Measurements from ENCODE around the gene NDUFA6.
A peak's percentile ranks its signal among the peaks of the same experiment; 100 is the strongest.
"Not testable (repeated sequence)": the region's sequence is repeated elsewhere in the genome, so short reads cannot be mapped to it uniquely, and the experiment has no call there.

The NDUFA6 gene

GRCh38 chr22:42090596-42091454 is at the start of gene NDUFA6:
TSS of gene NDUFA6 (minus strand) at chr22:42090772. CDS start at chr22:42090744, 28 bp downstream.
- peak; percentile 81 to 98 (median 97) for DNase-seq (ENCODE audit: low read depth in 3 of 3)

- not testable (repeated sequence) for DNase-seq (ENCODE audit: low read depth in 3 of 3)
These were observed 49.6 kb upstream of the NDUFA6 start for GRCh38 chr22:42140153-42140552.

- DNase-seq (ENCODE audit: low read depth in 3 of 3) = not testable (repeated sequence)
These were observed 48.9 kb upstream of the NDUFA6 start for GRCh38 chr22:42139508-42139907.

DNA sequence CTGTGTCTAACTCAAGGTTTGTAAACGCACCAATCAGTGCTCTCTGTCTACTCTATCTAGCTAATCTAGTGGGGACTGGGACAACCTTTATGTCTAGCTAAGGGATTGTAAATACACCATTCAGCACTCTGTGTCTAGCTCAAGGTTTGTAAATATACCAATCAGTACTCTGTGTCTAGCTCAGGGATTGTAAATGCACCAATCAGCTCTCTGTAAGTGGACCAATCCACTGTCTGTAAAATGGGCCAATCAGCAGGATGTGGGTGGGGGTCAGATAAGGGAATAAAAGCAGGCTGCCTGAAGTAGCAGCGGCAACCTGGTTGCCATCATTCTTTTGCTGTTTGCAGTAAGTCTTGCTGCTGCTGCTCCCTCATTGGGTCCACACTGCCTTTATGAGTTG is 48.4 kb upstream of the NDUFA6 start:
- no peak for DNase-seq (ENCODE audit: low read depth in 3 of 3)

GRCh38 chr22:42138122-42138770 is 47.7 kb upstream of the NDUFA6 start:
- no peak for DNase-seq (ENCODE audit: low read depth in 3 of 3)

GRCh38 chr22:42135688-42136087 is 45.1 kb upstream of the NDUFA6 start:
- not testable (repeated sequence) for DNase-seq (ENCODE audit: low read depth in 3 of 3)

DNA sequence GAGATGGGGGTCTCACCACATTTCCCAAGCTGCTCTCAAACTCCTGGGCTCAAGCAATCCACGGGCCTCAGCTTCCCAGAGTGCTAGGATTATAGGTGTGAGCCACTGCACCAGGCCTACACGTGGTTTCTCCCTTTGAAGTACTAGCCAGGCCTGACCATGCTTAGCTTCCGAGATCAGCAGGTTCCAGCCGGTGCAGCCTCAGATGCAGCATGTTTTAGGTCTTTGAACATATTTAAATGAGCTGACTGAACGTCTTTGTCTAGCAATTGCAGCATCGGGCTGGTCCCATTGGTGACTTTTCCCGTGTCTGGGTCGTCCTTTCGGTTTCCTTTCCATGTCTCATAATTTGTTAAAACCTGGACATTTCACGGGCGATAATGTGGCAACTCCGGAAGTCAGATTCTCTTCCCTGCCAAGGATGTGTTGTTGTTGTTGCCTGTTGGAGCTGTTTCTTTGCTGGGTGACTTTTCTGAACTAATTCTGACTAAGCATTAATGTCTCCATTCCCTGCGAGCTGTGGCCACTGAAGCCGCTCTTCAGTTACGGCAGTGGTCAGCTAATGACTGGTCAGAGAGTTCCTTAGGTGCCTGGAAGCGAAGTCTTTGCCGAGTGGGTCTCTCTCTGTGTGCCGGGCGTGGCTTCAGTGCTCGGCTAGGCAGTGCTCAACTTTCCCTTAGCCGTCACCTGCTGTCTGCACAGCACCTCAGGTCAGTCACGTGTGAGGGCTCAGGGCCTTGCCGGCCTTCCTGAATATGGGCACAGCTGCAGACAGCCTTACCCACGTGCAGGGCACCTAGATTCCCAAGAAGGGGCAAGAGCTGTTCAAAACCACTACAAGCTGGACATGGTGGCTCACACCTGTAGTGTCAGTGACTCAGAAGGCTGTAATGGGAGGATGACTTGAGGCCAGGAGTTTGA is 43.8 kb upstream of the NDUFA6 start:
- DNase-seq (ENCODE audit: low read depth in 3 of 3) = no peak

GRCh38 chr22:42132457-42132856 is 41.9 kb upstream of the NDUFA6 start:
- DNase-seq (ENCODE audit: low read depth in 3 of 3) = no peak

DNA sequence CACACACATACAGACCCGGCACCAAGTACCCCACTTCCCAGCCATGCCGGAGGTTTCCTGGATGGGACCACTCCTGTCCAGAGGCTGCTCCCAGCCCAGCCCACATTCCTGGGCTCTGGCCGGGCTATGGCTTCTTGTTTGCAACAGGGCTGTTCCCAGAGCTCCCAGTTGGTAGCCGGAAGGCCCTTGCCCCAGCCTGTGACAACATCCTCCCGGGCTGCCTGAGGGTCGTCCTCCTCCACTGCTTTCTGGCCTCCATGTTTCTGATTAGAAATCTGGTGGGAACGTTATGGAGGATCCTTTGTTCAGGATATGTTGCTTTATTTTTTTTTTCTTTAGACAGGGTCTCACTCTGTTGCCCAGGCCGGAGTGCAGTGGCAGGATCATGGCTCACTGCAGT is 41.0 kb upstream of the NDUFA6 start:
- no peak for DNase-seq (ENCODE audit: low read depth in 3 of 3)

DNA sequence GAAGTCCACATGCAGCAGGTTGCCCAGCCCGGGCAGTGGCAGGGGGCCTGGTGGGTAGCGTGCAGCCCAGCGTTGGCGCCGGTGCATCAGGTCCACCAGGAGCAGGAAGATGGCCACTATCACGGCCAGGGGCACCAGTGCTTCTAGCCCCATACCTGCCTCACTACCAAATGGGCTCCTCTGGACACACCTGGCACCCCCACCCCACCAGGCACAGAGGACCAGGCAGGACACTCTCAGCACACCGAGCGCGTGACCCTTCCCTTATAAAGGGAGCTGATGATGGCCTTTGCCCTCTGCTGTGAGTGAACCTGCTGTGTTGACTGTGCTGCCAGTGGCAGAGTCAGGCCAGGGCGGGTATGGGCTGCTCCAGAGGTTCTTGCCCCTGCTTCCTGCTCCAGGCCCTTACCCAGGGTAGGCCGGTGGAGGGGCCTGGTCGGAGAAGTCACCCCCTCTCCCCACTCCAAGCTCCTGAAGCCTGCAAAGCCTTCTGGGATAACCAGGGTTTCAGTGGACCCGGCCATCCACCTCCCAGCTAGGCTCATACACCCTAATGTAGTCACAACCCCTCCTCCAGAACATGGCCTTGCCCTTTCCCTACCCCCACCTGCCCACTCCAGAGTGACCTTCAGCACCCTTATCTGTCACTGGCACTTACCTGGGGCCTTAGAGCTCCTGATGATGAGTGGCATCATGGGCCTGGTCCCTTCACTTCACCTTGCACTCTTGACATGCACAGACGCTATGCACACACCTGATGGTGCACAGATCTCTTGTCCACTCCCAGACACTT is 40.3 kb upstream of the NDUFA6 start, which contains the start of gene CYP2D6:
Gene CYP2D6, minus strand, starts transcription at position 172 of the 793 bp plus-strand sequence. Its CDS starts 19 bp downstream, at position 153.
- not testable (repeated sequence) for DNase-seq (ENCODE audit: low read depth in 3 of 3)

- DNase-seq (ENCODE audit: low read depth in 3 of 3) = not testable (repeated sequence)
These were observed 39.6 kb upstream of the NDUFA6 start for GRCh38 chr22:42130182-42130581.

- not testable (repeated sequence) for DNase-seq (ENCODE audit: low read depth in 3 of 3)
These were observed 38.5 kb upstream of the NDUFA6 start for GRCh38 chr22:42128776-42129694.

- not testable (repeated sequence) for DNase-seq (ENCODE audit: low read depth in 3 of 3)
These were observed 37.4 kb upstream of the NDUFA6 start for GRCh38 chr22:42128007-42128406.

- no peak for DNase-seq (ENCODE audit: low read depth in 3 of 3)
These were observed 37.0 kb upstream of the NDUFA6 start for GRCh38 chr22:42127606-42128005.

DNA sequence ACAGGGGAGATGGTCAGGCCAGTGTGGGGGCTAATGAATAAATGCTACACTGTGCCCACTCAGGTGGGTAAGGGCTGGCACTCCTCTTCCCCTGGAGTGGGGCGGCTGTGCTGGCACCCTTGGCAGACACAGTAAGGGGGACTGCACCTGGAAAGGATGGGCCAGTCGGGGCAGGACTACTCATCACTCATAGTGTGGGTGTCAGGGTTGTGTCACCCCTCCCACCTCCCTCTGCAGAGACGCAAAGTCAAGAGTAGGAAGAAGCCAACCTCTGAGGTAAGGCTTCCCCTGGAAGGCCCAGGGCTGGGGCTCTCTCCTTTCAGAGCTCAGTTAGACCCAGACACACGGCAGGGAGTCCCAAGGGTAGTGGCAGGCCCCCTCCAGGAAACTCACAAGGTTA is 33.0 kb upstream of the NDUFA6 start:
- DNase-seq (ENCODE audit: low read depth in 3 of 3) = not testable (repeated sequence)

DNA sequence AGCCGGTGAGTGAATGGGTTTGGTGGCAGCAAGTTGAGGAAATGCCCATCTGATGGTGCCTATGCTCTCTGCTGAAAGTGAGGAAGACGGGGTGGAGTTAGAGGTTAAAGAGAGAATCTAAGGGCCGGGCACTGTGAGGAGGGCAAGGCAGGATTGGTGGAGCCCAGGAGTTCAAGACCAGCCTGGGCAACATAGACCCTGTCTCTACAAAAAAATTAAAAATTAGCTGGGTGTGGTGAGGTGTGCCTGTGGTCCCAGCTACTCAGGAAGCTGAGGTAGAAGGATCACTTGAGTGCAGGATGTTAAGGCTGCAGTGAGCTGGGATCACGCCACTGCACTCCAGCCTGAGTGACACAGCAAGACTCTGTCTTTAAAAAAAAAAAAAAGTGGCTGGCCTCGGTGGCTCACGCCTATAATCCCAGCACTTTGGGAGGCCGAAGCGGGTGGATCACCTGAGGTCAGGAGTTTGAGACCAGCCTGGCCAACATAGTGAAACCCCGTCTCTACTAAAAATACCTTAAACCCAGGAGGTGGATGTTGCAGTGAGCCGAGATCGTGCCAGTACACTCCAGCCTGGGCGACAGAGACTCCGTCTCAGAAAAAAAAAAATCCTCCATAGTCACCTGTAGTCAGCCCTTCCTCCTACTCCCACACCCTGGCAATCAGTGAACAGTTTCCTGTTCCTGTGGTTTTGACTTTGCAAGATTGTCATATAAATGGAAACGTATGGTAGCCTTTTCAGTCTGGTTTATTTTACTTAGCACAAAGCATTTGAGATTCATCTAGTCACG is 29.9 kb upstream of the NDUFA6 start:
- peak in 2 of 3 experiments; percentile 18 to 29 for DNase-seq (ENCODE audit: low read depth in 3 of 3)

DNA sequence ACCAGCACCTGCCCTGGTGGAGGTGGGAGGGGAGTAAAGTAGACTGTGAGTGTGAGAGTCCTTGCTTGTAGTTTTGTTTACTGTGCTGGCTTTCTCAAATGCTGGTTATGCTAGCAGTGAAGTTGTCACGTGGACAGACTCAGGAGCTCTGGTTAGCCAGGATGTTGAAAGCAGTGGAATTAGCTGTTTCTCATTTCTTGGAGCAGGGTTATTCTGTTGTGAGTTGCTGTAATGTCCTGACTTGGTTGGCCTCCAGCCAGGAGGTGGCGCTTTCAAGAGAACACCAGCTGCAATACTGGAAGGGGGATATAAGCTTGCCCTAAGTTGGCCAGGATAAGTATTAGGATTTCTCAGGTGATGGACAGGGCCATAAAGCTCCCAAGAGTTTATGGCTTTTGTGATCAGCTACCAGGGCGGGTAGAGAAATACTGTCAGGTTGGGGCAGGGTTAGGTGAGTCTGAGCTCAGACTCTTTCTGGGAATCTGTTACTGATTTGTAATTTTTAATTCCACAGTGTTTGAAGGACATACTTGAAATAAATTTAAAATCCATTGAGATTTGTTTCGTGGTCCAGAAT is 26.4 kb upstream of the NDUFA6 start:
- no peak for DNase-seq (ENCODE audit: low read depth in 3 of 3)

DNA sequence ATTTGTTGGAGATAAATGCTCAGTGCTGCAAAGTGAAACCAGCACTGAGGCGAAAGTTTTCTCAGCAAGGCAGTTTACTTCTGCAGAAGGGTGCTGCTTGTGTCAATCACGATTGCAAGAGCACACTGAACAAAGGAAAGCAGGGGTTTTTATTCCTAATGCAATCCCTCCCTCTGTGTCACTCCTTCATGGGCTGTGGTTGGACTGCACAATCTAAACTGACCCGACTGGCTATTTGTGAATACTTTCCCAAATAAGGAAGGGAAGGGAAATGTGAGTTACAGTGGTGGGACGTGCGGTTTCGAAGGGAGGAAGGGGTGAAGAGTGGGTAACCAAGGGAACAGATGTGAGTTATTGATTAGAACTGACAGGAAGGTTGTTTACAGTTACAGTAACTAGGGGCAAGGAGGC is 24.9 kb upstream of the NDUFA6 start:
- DNase-seq (ENCODE audit: low read depth in 3 of 3) = not testable (repeated sequence)

DNA sequence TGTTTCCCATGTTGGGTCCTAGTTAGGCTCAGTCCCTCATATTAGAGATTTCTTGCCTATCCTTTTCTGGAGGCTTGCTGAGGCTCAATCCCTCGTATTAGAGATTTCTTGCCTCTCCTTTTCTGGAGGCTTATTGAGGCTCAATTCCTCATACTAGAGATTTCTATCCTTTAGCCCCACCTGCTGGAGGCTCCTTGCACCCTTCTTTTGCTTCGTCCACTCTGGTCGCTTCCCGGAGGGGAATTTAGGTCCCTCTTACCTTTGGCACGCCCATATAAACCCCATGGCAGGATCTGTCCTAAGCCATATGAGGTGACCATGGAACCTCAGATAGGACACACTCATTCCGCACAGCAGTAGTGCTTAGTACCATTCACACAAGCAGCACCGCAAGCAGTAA is 24.1 kb upstream of the NDUFA6 start:
- no peak for DNase-seq (ENCODE audit: low read depth in 3 of 3)
